K562 (cell line): ENCODE measurements around the gene TRMT1. TPM values are rescaled to one million over a fixed set of nuclear protein-coding genes. Genes with fewer than 3 reads are reported as not detected.

Source experiments
- FUS ChIP-seq: fragments of 200-400 bp; formaldehyde crosslinking; optimal IDR thresholded peaks from 2 replicates; pipeline ENCODE3; 2017; ENCODE audit warnings: low read depth, low read length
- HCFC1 ChIP-seq: IDR thresholded peaks from 2 replicates; pipeline ENCODE4 v1.6.1; 2012; ENCODE audit warnings: low read depth, low read length, improper control_type of control experiment
- HOMEZ ChIP-seq: fragments of 250-450 bp; sonication (Bioruptor Pico); IDR thresholded peaks from 2 replicates; pipeline ENCODE4 v1.4.0; 2020; ENCODE audit warnings: mild to moderate bottlenecking, moderate library complexity
- MAFF ChIP-seq: IDR thresholded peaks from 2 replicates; pipeline ENCODE4 v1.6.1; 2012; ENCODE audit warnings: low read length, improper control_type of control experiment
- MXD1 ChIP-seq: fragments of 250-450 bp; sonication (Bioruptor Pico); IDR thresholded peaks from 2 replicates; pipeline ENCODE4 v1.8.0; 2021; ENCODE audit warnings: borderline replicate concordance, mild to moderate bottlenecking, moderate library complexity; ENCODE audit not compliant: poor library complexity, severe bottlenecking
- PHF8 ChIP-seq: fragments of 200-600 bp; sonication (generic); IDR thresholded peaks from 2 replicates; pipeline ENCODE4 v1.6.1; 2012; ENCODE audit warnings: mixed run types, mild to moderate bottlenecking, inconsistent platforms, low read length, moderate library complexity, borderline replicate concordance
- PPARD ChIP-seq: fragments of 250-450 bp; sonication (Bioruptor Pico); IDR thresholded peaks from 2 replicates; pipeline ENCODE4 v1.8.0; 2022; ENCODE audit warnings: inconsistent platforms, mild to moderate bottlenecking, moderate library complexity
- RREB1 ChIP-seq: fragments of 250-450 bp; sonication (Bioruptor Pico); IDR thresholded peaks from 2 replicates; pipeline ENCODE4 v1.4.0; 2020
- UBTF ChIP-seq, 2 experiments: IDR thresholded peaks; 2 replicates each; pipeline ENCODE4 v1.6.1; 2012; ENCODE audit warnings: improper control_type of control experiment in 2 of 2, low read depth in 2 of 2, low read length in 2 of 2, borderline replicate concordance in 1 of 2
- ZBTB12 ChIP-seq: fragments of 250-450 bp; sonication (Bioruptor Pico); IDR thresholded peaks from 2 replicates; pipeline ENCODE4 v1.4.0; 2020
- ZNF507 ChIP-seq: conservative IDR thresholded peaks from 2 replicates; pipeline ENCODE4 v1.6.1; 2017; ENCODE audit warnings: missing genetic modification characterization, missing compliant biosample characterization
- ZNF589 ChIP-seq: fragments of 200-800 bp; sonication (Bioruptor generic); IDR thresholded peaks from 2 replicates; pipeline ENCODE4 v1.6.1; 2016; ENCODE audit warnings: low read depth, missing genetic modification characterization, missing compliant biosample characterization
- ZSCAN32 ChIP-seq: fragments of 450-650 bp; formaldehyde crosslinking; IDR thresholded peaks from 2 replicates; pipeline ENCODE4 v1.4.0; 2020; ENCODE audit warnings: mild to moderate bottlenecking, moderate library complexity
- polyA plus RNA-seq, 8 experiments: library from polyadenylated mRNA; depleted of rRNA in 4 of 8; stranded (reverse) in 5 of 8; unstranded in 3 of 8; fragments of >200 nt; fragmentation: Nextera tagmentation in 2 of 8; fragmentation: Illumina TruSeq in 1 of 8; extraction: Ambion mirVana in 2 of 8; extraction: Trizol in 1 of 8; gene quantifications; 2 replicates each; pipeline versions ENCODE4 v1.2.1 to v1.2.3, GENCODE V29; 2011 to 2014; ENCODE audit warnings: inconsistent platforms in 1 of 8, missing spikeins in 1 of 8
- total RNA-seq, 7 experiments: library from RNA; depleted of rRNA in 6 of 7; stranded (reverse); fragments of >200 nt in 6 of 7; fragmentation: Illumina TruSeq in 2 of 7; extraction: Trizol in 2 of 7; gene quantifications; 2 replicates each; pipeline versions ENCODE4 v1.2.1 to v1.2.3, GENCODE V29; 2011 to 2021; ENCODE audit warnings: low replicate concordance in 1 of 7

The TRMT1 gene
- total and polyA plus RNA-seq, 9 of the 15 experiments (the other 6 are each of a cell fraction or from before 2014, with no cell fraction given), result 5.8 to 158 (median 54.3) TPM

- TF ChIP-seq MXD1, result no peak
- no peak for TF ChIP-seq PHF8
- no peak for TF ChIP-seq RREB1 (CRISPR knock-in tag)
- peak; percentile 92 for TF ChIP-seq FUS
- no peak for TF ChIP-seq HOMEZ (CRISPR knock-in tag)
- TF ChIP-seq MAFF, result peak; percentile 32; the same call in 1 of the 2 replicates
- TF ChIP-seq HCFC1, result no peak
- TF ChIP-seq UBTF (IDR thresholded peaks at IDR 0.05; ENCODE audit: borderline replicate concordance in 1 of 2, low read depth in 2 of 2, low read length in 2 of 2), result no peak
- TF ChIP-seq ZNF589 (CRISPR knock-in tag), result peak; percentile 47; the same call in 1 of the 2 replicates
- no peak for TF ChIP-seq ZBTB12 (CRISPR knock-in tag)
- TF ChIP-seq ZSCAN32 (CRISPR knock-in tag), result no peak
- TF ChIP-seq PPARD, result no peak
- TF ChIP-seq ZNF507 (tag), result no peak
These were observed 38.5 kb upstream of the TRMT1 start (continued) for GRCh38 chr19:13154911-13155471.
